ENCODE data around the gene EEIG1. TPM values are rescaled to one million over a fixed set of nuclear protein-coding genes. Genes with fewer than 3 reads are reported as not detected.

Gene EEIG1
- total RNA-seq, 4 donors from 2014 or later: 33.0 to 81.3 (median 48.9) TPM

DNA sequence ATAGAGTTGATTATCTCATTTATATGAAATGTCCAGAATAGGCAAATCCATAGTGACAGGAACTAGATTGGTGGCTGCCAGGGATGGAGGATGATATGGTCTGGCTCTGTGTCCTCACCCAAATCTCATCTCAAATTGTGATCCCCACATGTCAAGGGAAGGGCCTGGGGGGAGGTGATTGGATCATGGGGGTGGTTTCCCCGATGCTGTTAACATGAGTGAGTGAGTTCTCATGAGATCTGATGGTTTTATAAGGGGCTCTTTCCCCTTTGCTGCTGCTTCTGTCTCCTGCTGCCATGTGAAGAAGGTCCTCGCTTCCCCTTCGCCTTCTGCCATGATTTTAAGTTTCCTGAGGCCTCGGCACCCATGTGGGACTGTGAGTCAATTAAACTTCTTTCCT, 21.4 kb downstream of the EEIG1 start:
- DNase-seq (ENCODE audit: low spot score in 2 of 2): no peak
- WGBS, 2 donors: 87 to 89% methylated on average over 4 of the region's 4 CpGs
- TF ChIP-seq POLR2A (IDR thresholded peaks at IDR 0.05): no peak
- no peak for TF ChIP-seq CTCF (IDR thresholded peaks at IDR 0.05)
- no peak overlapping the region for H3K4me3 ChIP-seq (ENCODE audit: low read depth, poor library complexity, severe bottlenecking)
- intact Hi-C loops (cut with DNase I; ENCODE audit: low total_unique reads): no loop called here

- intact Hi-C loops (cut with DNase I; ENCODE audit: low total_unique reads): no loop called here
- DNase-seq (ENCODE audit: low spot score in 2 of 2): no peak
- 97 to 100% methylated on average over 1 of the region's 1 CpG for WGBS, 2 donors
- TF ChIP-seq CTCF (IDR thresholded peaks at IDR 0.05): no peak
- no peak for TF ChIP-seq POLR2A (IDR thresholded peaks at IDR 0.05)
- no peak overlapping the region for H3K4me3 ChIP-seq (ENCODE audit: low read depth, poor library complexity, severe bottlenecking)
Observed at GRCh38 chr9:127958728-127959127, 22.1 kb downstream of the EEIG1 start.

DNA sequence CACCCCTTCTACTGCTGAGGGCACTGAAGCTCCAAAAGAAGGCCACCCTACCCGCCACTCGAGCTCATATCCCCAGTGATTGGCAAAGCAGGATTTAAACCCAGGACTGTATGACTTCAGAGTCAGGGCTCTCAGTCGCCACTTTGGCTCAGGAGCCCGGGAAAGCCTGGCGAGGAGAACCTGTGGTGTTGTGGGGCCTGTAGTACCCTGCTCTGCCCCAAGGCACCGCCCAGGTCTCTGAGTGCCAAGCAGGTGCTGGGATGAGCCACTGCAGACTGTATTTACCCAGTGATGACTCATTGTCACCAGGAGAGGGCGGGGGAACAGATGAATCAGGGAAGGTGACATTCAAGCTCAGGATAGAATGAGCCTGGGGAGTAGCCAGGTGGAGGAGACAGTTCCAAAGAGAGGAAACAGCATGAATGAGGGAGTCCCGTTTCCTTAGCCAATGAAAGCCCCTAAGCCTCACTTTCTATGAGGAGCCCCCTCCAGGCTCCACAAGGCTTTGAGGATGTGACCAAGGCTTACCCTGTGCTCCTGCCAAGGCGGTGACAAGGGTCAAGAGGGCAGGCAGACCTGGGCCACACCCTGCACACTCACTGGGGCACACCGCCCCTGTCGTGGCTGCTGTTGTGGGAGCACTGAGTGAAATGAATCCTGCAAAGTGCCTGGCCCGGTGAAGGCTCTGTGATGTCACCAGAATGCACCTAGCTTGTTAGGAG, 25.3 kb downstream of the EEIG1 start:
- H3K4me3 ChIP-seq (ENCODE audit: low read depth, poor library complexity, severe bottlenecking): no peak overlapping the region

GRCh38 chr9:127954831-127955293, 25.9 kb downstream of the EEIG1 start:
- 36 to 37% methylated on average over 13 of the region's 13 CpGs for WGBS, 2 donors
- H3K4me3 ChIP-seq (ENCODE audit: low read depth, poor library complexity, severe bottlenecking): no peak overlapping the region
- no peak for TF ChIP-seq CTCF (IDR thresholded peaks at IDR 0.05)
- TF ChIP-seq POLR2A (IDR thresholded peaks at IDR 0.05): no peak
- intact Hi-C loops (cut with DNase I; ENCODE audit: low total_unique reads): no loop called here
- peak in 1 of 2 donors; percentile 87 for DNase-seq (ENCODE audit: low spot score in 2 of 2)

More for the DNA sequence above, 25.3 kb downstream of the EEIG1 start:
- WGBS, 2 donors: 33 to 37% methylated on average over 12 of the region's 12 CpGs
- intact Hi-C loops (cut with DNase I; ENCODE audit: low total_unique reads): no loop called here
- peak; percentile 92 to 94 for DNase-seq (ENCODE audit: low spot score in 2 of 2)
- TF ChIP-seq CTCF (IDR thresholded peaks at IDR 0.05) (peak in 1 of 3 donors; percentile 13), POLR2A (IDR thresholded peaks at IDR 0.05) (no peak)

DNA sequence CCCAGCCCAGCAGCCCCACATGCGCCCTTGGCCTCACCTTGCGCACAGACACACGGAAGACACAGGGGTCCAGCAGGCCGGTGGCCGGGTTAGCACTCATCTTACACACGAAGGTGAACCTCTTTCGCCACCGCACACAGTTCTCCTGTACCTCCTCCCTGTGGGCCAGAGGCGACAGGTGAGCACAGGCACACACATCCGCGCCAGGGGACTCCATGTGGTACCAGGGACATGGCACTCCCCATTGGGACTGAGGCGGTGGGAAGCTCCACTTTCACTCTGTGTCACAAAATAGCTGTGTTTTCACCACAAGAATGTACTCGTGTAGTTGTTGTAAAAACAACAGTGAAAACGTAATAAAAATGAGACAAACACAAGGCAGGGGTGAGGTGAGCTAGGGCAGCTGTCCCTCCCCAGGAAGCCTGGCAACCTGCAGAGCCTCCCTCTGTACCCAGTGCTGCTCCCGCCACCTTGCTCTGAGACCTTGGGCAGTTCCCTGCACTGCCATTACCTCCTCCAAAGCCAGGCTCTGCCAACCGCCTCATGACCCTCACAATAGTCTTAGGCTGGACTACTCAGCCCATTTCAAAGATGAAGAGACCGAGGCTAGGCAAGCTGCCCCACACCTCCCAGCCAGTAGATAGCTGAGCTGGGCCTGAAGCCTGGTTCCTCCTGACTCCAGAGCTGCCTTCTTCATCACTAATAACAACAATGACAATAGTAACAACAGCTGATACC, 26.9 kb downstream of the EEIG1 start:
- intact Hi-C loops (cut with DNase I; ENCODE audit: low total_unique reads): no loop called here
- DNase-seq (ENCODE audit: low spot score in 2 of 2): no peak
- WGBS, 2 donors: 80 to 86% methylated on average over 17 of the region's 17 CpGs
- H3K4me3 ChIP-seq (ENCODE audit: low read depth, poor library complexity, severe bottlenecking): no peak overlapping the region
- TF ChIP-seq CTCF (IDR thresholded peaks at IDR 0.05): no peak
- TF ChIP-seq POLR2A (IDR thresholded peaks at IDR 0.05): no peak

Data from lower leg skin (tissue), 4 donors.